Measurements from ENCODE around the gene TWF1. TPM values are rescaled to one million over a fixed set of nuclear protein-coding genes. Genes with fewer than 3 reads are reported as not detected.
"Not testable (repeated sequence)": the region's sequence is repeated elsewhere in the genome, so short reads cannot be mapped to it uniquely, and the experiment has no call there.

TWF1 gene
- 90.3 TPM for total RNA-seq

DNA sequence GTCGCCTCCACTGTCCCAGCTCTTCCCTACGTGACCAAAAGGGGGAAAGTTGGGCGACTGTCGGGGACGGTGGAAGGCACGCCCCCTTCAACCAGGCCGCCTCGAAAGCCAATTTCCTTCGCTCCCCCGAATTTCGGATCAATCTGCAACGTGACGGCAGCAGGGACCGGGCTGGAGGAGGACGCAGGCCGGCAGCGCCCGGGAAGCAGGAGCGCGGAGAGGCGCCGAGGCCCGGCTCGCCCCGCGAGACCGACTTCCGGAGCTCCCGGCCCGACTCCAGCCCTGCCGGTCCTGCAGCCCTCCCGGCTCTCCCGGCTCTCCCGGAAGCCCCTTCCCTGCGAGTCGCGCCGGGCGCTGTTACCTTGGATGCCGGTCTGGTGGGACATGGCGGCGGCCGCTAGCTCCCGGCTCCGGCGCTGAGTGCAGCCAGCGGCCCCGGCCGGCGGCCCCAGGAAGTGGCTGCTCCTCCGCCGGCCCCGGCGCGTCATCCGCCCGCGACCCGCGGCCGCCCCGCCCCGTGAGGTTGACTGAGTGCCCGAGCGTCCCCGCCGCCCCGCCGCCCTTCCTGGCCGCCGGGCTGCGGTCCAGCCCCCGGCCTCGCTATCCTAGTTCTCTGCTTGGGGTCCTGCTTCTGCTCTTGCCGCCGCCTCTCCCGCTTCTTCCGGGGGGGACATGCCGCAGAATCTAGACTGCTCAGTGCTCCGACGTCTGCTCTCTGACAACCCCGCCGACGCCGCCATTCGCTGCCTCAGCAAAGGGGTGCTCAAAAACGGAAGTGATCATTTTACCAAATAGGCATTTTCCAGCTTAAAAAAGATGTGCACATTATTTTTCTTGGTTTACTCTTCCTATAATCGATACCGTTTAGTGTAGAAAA lies at the start of gene TWF1:
Gene TWF1 (minus strand): TSS at position 458 of the 877 bp plus-strand sequence. CDS start 72 bp downstream, at position 386.
- peak; percentile 88 for DNase-seq (ENCODE audit: low spot score)

DNA sequence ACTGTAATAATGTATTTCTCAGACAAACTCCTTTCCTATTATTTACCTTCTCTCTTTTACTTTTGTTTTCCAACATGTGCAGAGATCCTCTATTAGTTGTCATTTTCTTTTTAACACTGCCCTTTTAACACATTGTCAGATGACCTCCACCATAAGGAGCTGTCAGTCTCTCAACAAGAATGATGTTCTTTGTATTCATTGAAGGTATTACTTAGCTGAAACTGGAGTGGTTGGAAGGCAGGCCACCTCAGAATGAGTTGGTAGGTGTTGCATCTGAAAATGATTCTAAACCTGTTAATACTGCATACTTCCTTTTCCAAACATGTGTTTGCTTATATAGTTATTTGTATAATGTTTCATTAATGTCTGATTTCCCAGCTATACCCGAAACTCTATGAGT lies 46.6 kb upstream of the TWF1 start:
- DNase-seq (ENCODE audit: low spot score) = no peak

GRCh38 chr12:43848786-43849185 lies 42.7 kb upstream of the TWF1 start:
- no peak for DNase-seq (ENCODE audit: low spot score)

DNA sequence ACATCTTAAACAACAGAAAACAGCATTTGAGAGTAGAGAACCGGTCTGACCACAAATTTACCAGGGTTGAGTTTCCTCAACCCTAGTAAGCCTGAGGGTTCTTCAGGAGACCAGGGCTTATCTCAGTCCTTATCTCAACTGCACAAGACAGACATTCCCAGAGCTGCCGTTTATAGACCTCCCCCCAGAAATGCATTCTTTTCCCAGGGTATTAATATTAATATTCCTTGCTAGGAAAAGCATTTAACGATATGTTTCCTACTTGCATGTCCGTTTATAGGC lies 42.0 kb upstream of the TWF1 start:
- DNase-seq (ENCODE audit: low spot score) = no peak

GRCh38 chr12:43847425-43848225 lies 41.5 kb upstream of the TWF1 start:
- DNase-seq (ENCODE audit: low spot score) = not testable (repeated sequence)

DNA sequence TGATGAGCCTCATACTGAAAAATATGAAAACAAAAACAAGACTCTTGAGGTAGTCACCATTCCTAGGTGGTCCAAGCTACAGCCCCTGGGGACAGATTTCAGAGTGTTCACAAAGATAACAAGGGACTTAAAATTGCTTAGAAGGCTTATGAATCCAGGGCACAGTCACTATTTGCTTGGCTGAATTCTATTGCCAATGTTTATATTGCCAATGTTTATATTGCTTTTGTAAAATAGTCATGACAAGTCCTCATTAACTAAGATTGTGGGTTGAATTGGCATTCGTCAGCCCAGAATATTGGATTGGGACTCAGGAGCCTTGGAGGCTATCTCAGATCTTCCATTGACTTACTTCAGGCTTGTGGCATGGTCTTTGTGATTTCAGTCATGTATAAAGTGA lies 36.1 kb upstream of the TWF1 start:
- no peak for DNase-seq (ENCODE audit: low spot score)

DNA sequence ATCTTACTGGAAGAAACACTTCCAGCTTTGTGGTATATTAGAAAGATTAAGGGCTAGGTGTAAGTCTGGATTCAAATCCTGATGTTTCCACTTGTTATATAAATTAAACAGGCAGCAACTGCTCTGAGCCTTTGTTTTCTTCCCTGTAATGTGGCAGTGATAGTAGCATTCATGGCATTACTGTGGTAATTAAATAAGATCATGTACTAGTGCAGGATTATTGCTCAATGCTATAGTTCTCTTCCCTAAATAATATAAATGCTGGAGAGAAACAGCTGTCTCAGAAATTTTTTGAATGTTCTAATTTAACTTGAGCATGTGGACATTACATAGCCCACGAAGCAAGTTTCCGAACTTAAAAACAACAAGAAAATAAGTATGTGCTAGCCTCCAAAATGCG lies 35.1 kb upstream of the TWF1 start:
- DNase-seq (ENCODE audit: low spot score) = no peak

DNA sequence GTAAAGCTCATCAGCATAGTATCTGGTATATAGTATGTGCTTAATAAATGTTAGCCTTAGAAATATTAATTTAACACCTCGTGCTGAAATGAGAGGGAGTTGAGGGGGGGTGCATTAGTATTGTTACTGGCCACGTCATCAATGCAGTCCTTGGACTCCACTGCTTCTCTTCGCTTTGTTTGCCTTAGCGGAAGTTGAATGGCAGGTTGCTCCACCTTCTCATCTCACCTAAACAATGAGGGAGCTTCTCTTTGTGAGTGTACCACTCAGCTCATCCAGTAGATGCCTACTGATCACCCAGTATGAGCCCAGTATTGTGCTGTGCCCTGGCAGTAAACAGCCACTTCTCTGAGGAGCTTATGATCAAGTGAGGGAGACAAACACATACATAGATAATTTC lies 34.2 kb upstream of the TWF1 start:
- DNase-seq (ENCODE audit: low spot score) = no peak

DNA sequence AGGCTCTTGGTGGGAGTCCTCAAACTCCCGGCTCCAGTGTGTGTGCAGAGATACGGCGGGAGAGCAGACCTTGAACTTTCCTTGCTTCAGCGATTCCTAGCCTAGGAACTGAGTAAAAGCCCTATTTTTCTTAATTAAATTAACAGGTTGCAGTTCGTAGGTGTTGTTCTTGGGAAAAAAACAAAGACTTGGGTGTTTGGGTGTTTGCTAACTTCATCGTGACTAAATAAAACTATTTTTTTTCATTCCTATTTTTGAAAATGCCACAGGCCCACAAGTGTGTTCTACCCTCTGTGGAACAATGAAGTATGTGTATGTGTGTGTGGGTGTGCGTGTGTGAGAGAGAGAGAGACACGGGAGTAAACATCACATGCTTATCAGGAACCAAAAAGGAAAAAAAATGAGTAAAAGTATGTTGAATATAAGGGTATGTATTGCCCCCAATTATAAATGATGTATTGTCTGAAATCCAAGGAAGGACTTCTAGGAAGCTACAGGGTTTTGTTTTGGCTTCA lies 30.4 kb upstream of the TWF1 start:
- no peak for DNase-seq (ENCODE audit: low spot score)

- DNase-seq (ENCODE audit: low spot score) = peak; percentile 53
Measured at GRCh38 chr12:43835656-43836474, 29.7 kb upstream of the TWF1 start, which contains the start of gene TMEM117. TSS of gene TMEM117 (plus strand) at chr12:43836081.

DNA sequence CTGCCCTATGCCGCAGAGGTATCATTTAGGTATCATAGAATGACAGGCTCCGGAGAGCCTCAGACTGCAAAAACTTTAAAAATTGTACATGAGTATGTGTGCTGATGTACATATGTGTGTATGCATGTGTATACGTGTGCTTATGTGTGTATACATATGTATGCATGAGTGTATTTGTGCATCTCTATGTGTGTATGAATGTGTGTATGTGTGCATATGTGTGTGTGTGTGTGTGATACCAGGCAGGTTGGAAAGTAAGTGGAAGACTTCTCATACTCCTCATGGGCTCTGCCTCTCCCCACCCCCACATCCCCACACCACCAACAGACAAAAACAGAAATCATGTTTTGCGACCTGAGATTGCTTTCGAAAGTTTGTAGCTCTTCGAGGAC lies 29.1 kb upstream of the TWF1 start:
- DNase-seq (ENCODE audit: low spot score) = no peak

- DNase-seq (ENCODE audit: low spot score) = no peak
Measured at GRCh38 chr12:43832463-43833168, 26.5 kb upstream of the TWF1 start.

DNA sequence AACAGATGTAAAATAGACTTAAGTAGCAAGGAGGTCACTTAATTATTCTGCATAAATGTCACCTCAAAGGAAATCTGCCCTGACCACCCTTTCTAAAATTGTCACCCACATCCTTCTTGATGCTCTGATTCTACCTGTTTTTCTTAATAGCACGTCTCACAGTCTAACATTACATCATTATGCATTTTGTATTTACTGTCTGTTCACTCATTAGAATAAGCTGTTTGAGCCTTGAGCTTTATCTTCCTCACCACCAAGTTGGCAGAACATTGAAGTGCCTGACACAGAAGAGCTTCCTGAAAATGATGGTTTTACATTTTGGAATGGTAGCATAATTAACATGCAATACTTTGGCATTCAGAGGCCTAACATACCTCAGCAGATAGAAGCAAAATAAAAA lies 21.0 kb upstream of the TWF1 start:
- DNase-seq (ENCODE audit: low spot score) = no peak

- DNase-seq (ENCODE audit: low spot score) = no peak
Measured at GRCh38 chr12:43826681-43827080, 20.6 kb upstream of the TWF1 start.

GRCh38 chr12:43824207-43824775 lies 18.2 kb upstream of the TWF1 start:
- no peak for DNase-seq (ENCODE audit: low spot score)

DNA sequence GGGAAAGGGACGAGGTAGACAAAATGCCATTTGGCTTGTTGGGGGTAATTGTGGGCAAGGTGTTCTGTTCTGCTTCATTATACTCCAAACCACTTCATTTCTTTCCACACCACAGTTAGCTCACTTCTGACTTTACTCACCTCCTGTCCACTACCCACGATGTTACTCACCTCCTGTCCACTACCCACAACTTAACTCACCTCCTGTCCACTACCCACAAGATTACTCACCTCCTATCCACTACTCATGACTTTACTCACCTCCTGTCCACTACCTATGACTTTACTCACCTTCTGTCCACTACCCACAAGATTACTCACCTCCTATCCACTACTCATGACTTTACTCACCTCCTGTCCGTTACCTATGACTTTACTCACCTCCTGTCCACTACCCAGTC lies 10.1 kb upstream of the TWF1 start:
- no peak for DNase-seq (ENCODE audit: low spot score)

- no peak for DNase-seq (ENCODE audit: low spot score)
Measured at GRCh38 chr12:43815416-43815815, 9.3 kb upstream of the TWF1 start.

GRCh38 chr12:43812926-43813325 lies 6.8 kb upstream of the TWF1 start:
- no peak for DNase-seq (ENCODE audit: low spot score)

- DNase-seq (ENCODE audit: low spot score) = no peak
Measured at GRCh38 chr12:43812057-43812456, 5.9 kb upstream of the TWF1 start.

- DNase-seq (ENCODE audit: low spot score) = no peak
Measured at GRCh38 chr12:43807386-43807785, 1.3 kb upstream of the TWF1 start.

GRCh38 chr12:43806737-43807072 lies 588 bp upstream of the TWF1 start:
- no peak for DNase-seq (ENCODE audit: low spot score)

Measured in mucosa of gallbladder (tissue), 1 donor.